ENCODE results near the gene ARMH3. TPM values are rescaled to one million over a fixed set of nuclear protein-coding genes. Genes with fewer than 3 reads are reported as not detected.

ARMH3 gene
- total RNA-seq, 4 donors from 2014 or later, result 11.5 to 29.7 (median 19.5) TPM

- no peak for DNase-seq
- H3K9me3 ChIP-seq, result no peaks in the 10 kb centered on the region
- no peaks in the 10 kb centered on the region for H3K27me3 ChIP-seq
- intact Hi-C loops (cut with DNase I; ENCODE audit: low total_unique reads), result no loop called here
- peaks cover 0 to 4% (median 0%) of the 10 kb centered on the region in 4 donors for H3K36me3 ChIP-seq
- in situ Hi-C loops (cut with MboI; ENCODE audit: low pct_ligation_motif_present in 1 of 4, low pct_unique_long_range_greater_than_20kb in 1 of 4, low sequenced_read_pairs in 3 of 4), result no loop called here
- no peak overlapping the region for H3K27ac ChIP-seq
- TF ChIP-seq POLR2AphosphoS5 (IDR thresholded peaks at IDR 0.05) (no peak), CTCF (IDR thresholded peaks at IDR 0.05) (no peak), EP300 (IDR thresholded peaks at IDR 0.05; ENCODE audit: low read depth) (no peak), POLR2A (IDR thresholded peaks at IDR 0.05) (no peak)
- WGBS, 2 donors (ENCODE audit: low coverage in 1 of 2), result 66 to 72% methylated on average over 5 to 6 of the region's 6 CpGs
- peaks cover 0 to 12% (median 1%) of the 10 kb centered on the region in 4 donors for H3K4me1 ChIP-seq
- H3K4me3 ChIP-seq, result no peak overlapping the region
Measured at GRCh38 chr10:101901340-101901739, 154.6 kb downstream of the ARMH3 start.

GRCh38 chr10:101897633-101898032 is 158.3 kb downstream of the ARMH3 start:
- peaks cover 0 to 8% (median 1%) of the 10 kb centered on the region in 4 donors for H3K4me1 ChIP-seq
- TF ChIP-seq CTCF (IDR thresholded peaks at IDR 0.05) (no peak), POLR2A (IDR thresholded peaks at IDR 0.05) (no peak), EP300 (IDR thresholded peaks at IDR 0.05; ENCODE audit: low read depth) (no peak), POLR2AphosphoS5 (IDR thresholded peaks at IDR 0.05) (no peak)
- peaks cover 0 to under 1% (median 0%) of the 10 kb centered on the region in 4 donors for H3K36me3 ChIP-seq
- no peaks in the 10 kb centered on the region for H3K27me3 ChIP-seq
- in situ Hi-C loops (cut with MboI; ENCODE audit: low pct_ligation_motif_present in 1 of 4, low pct_unique_long_range_greater_than_20kb in 1 of 4, low sequenced_read_pairs in 3 of 4) (no loop called here), intact Hi-C loops (cut with DNase I; ENCODE audit: low total_unique reads) (loop anchor here (10.0 kb wide), 1 partner anchor 107 kb away; no protein-coding TSS in a partner anchor)
- H3K9me3 ChIP-seq, result no peaks in the 10 kb centered on the region
- no peak overlapping the region for H3K4me3 ChIP-seq
- no peak overlapping the region for H3K27ac ChIP-seq
- no peak for DNase-seq
- WGBS, 2 donors (ENCODE audit: low coverage in 1 of 2), result 29 to 45% methylated on average over 4 of the region's 4 CpGs

DNA sequence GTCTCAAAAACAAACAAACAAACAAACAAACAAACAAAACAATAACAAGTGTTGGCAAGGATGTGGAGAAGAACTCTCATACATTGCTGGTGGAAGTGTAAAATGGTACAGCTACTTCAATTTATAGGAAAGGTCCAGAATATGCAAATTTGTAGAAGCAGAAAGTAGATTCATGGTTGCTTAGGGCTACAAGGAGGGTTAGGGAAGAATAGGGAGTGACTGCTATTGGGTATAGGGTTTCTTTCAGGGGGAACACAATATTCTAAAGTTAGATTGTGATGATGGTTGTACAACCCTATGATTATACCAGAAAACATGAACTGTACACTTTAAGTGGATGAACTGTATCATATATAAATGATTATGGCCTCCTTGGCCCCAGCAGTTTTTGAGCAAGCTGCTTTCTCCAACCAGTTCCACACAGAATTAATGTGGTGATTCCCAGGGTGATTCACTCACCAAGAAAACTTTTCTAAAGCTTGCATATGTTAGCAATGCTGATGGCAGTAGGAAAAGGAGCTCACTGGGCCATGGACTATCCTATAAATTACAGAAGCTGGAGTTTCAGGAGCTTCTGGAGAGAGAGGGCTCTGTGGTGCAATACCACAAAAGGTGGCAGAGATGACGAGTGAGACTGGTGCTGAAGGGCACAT is 159.6 kb downstream of the ARMH3 start:
- intact Hi-C loops (cut with DNase I; ENCODE audit: low total_unique reads) (loop anchor here (10.0 kb wide), 1 partner anchor 108 kb away; no protein-coding TSS in a partner anchor), in situ Hi-C loops (cut with MboI; ENCODE audit: low pct_ligation_motif_present in 1 of 4, low pct_unique_long_range_greater_than_20kb in 1 of 4, low sequenced_read_pairs in 3 of 4) (no loop called here)
- peaks cover 0 to 8% (median 1%) of the 10 kb centered on the region in 4 donors for H3K4me1 ChIP-seq
- H3K4me3 ChIP-seq, result no peak overlapping the region
- H3K36me3 ChIP-seq, result no peaks in the 10 kb centered on the region
- H3K27ac ChIP-seq, result no peak overlapping the region
- no peaks in the 10 kb centered on the region for H3K9me3 ChIP-seq
- WGBS, 2 donors (ENCODE audit: low coverage in 1 of 2), result 88 to 97% methylated on average over 1 of the region's 1 CpG
- TF ChIP-seq EP300 (IDR thresholded peaks at IDR 0.05; ENCODE audit: low read depth) (no peak), POLR2A (IDR thresholded peaks at IDR 0.05) (no peak), CTCF (IDR thresholded peaks at IDR 0.05) (no peak), POLR2AphosphoS5 (IDR thresholded peaks at IDR 0.05) (no peak)
- no peak for DNase-seq
- no peaks in the 10 kb centered on the region for H3K27me3 ChIP-seq

DNA sequence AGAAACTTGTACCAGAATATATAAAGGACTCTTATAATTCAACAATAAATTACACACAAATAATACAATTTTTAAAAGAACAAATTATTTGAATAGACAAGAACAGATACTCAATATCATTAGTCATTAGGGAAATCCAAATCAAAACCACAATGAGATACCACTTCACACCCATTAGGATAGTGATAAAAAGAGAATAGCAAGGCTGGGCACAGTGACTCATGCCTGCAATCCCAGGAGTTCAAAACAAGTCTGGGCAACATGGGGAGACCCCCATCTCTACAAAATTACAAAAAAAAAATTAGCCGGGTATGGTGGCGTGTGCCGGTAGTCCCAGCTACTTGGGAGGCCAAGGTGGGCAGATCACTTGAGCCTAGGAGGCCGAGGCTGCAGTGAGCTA is 160.2 kb downstream of the ARMH3 start:
- no peak overlapping the region for H3K4me3 ChIP-seq
- in situ Hi-C loops (cut with MboI; ENCODE audit: low pct_ligation_motif_present in 1 of 4, low pct_unique_long_range_greater_than_20kb in 1 of 4, low sequenced_read_pairs in 3 of 4), result no loop called here
- DNase-seq, result no peak
- no peaks in the 10 kb centered on the region for H3K9me3 ChIP-seq
- intact Hi-C loops (cut with DNase I; ENCODE audit: low total_unique reads), result loop anchor here (10.0 kb wide), 1 partner anchor 109 kb away; no protein-coding TSS in a partner anchor
- WGBS, 2 donors (ENCODE audit: low coverage in 1 of 2), result 92 to 93% methylated on average over 4 of the region's 4 CpGs
- no peaks in the 10 kb centered on the region for H3K27me3 ChIP-seq
- TF ChIP-seq POLR2A (IDR thresholded peaks at IDR 0.05) (no peak), EP300 (IDR thresholded peaks at IDR 0.05; ENCODE audit: low read depth) (no peak), CTCF (IDR thresholded peaks at IDR 0.05) (no peak), POLR2AphosphoS5 (IDR thresholded peaks at IDR 0.05) (no peak)
- H3K27ac ChIP-seq, result no peak overlapping the region
- no peaks in the 10 kb centered on the region for H3K36me3 ChIP-seq
- peaks cover 0 to 8% (median 1%) of the 10 kb centered on the region in 4 donors for H3K4me1 ChIP-seq
